ENCODE data around the gene MDP1. TPM values are rescaled to one million over a fixed set of nuclear protein-coding genes. Genes with fewer than 3 reads are reported as not detected.
"Not testable (repeated sequence)": the region's sequence is repeated elsewhere in the genome, so short reads cannot be mapped to it uniquely, and the experiment has no call there.

MDP1 gene
- total and polyA plus RNA-seq, 8 donors, result 9.8 to 19.4 (median 12.4) TPM

- no peak for ATAC-seq
- DNase-seq, result no peak
- intact Hi-C loops (cut with DNase I), result no loop called here
- H3K9me3 ChIP-seq, result peaks cover 0 to 2% of the 10 kb centered on the region in 2 donors
- H3K36me3 ChIP-seq, result peaks cover 0 to 95% of the 10 kb centered on the region in 2 donors
- no peak for TF ChIP-seq CTCF (IDR thresholded peaks at IDR 0.05)
- H3K4me3 ChIP-seq, result no peak overlapping the region
- H3K27me3 ChIP-seq, result no peaks in the 10 kb centered on the region
- peaks cover 0 to 5% of the 10 kb centered on the region in 2 donors for H3K4me1 ChIP-seq
- H3K27ac ChIP-seq, result no peak overlapping the region
These were observed 9.4 kb downstream of the MDP1 start for GRCh38 chr14:24206260-24207103.

- H3K4me3 ChIP-seq, result no peak overlapping the region
- H3K36me3 ChIP-seq, result peaks cover 0 to 84% of the 10 kb centered on the region in 2 donors
- no peak for TF ChIP-seq CTCF (IDR thresholded peaks at IDR 0.05)
- H3K9me3 ChIP-seq, result peaks cover 0 to 2% of the 10 kb centered on the region in 2 donors
- intact Hi-C loops (cut with DNase I), result no loop called here
- ATAC-seq (no peak), DNase-seq (no peak)
- no peaks in the 10 kb centered on the region for H3K27me3 ChIP-seq
- H3K27ac ChIP-seq, result no peak overlapping the region
- peaks cover 0 to 4% of the 10 kb centered on the region in 2 donors for H3K4me1 ChIP-seq
These were observed 11.4 kb downstream of the MDP1 start for GRCh38 chr14:24204163-24205146.

GRCh38 chr14:24203249-24203886 is 12.5 kb downstream of the MDP1 start:
- ATAC-seq; intact Hi-C loops (cut with DNase I); H3K4me3 ChIP-seq; H3K9me3 ChIP-seq; DNase-seq; H3K27me3 ChIP-seq; H3K27ac ChIP-seq: not testable (repeated sequence)
- Histone ChIP-seq H3K36me3 (peaks cover 0 to 73% of the 10 kb centered on the region in 2 donors), H3K4me1 (peaks cover 0 to 10% of the 10 kb centered on the region in 2 donors)

- ATAC-seq; H3K27me3 ChIP-seq; H3K27ac ChIP-seq; H3K9me3 ChIP-seq; H3K4me3 ChIP-seq; intact Hi-C loops (cut with DNase I); DNase-seq: not testable (repeated sequence)
- peaks cover 0 to 65% of the 10 kb centered on the region in 2 donors for H3K36me3 ChIP-seq
- peaks cover 0 to 16% of the 10 kb centered on the region in 2 donors for H3K4me1 ChIP-seq
These were observed 13.3 kb downstream of the MDP1 start for GRCh38 chr14:24202538-24202937.

- H3K4me3 ChIP-seq, result no peak overlapping the region
- no peak overlapping the region for H3K27ac ChIP-seq
- no peak for TF ChIP-seq CTCF (IDR thresholded peaks at IDR 0.05)
- peaks cover 15 to 42% of the 10 kb centered on the region in 2 donors for H3K4me1 ChIP-seq
- H3K36me3 ChIP-seq, result peaks cover 0 to 32% of the 10 kb centered on the region in 2 donors
- intact Hi-C loops (cut with DNase I), result no loop called here
- no peak for ATAC-seq
- no peak for DNase-seq
- peaks cover 0 to 2% of the 10 kb centered on the region in 2 donors for H3K9me3 ChIP-seq
- no peaks in the 10 kb centered on the region for H3K27me3 ChIP-seq
These were observed 16.9 kb downstream of the MDP1 start for GRCh38 chr14:24198814-24199524.
